ENCODE measurements around the gene HOTAIR.

The HOTAIR gene

GRCh38 chr12:54002278-54002914 lies 27.6 kb upstream of the HOTAIR start:
- Histone ChIP-seq H3K27ac (no peak overlapping the region), H3K9me3 (ENCODE audit: severe bottlenecking) (no peaks in the 10 kb centered on the region), H3K36me3 (peaks cover 4% of the 10 kb centered on the region), H3K27me3 (ENCODE audit: insufficient read depth, low read depth, severe bottlenecking) (no peaks in the 10 kb centered on the region), H3K4me3 (ENCODE audit: low read depth, low read length) (no peak overlapping the region)
- DNase-seq = no peak
- TF ChIP-seq CTCF (IDR thresholded peaks at IDR 0.05; ENCODE audit: low read depth, low read length) = no peak

GRCh38 chr12:54001283-54002187 lies 26.8 kb upstream of the HOTAIR start:
- H3K4me3 ChIP-seq (ENCODE audit: low read depth, low read length) = peak overlapping the region; percentile 86
- H3K27me3 ChIP-seq (ENCODE audit: insufficient read depth, low read depth, severe bottlenecking) = no peaks in the 10 kb centered on the region
- no peaks in the 10 kb centered on the region for H3K9me3 ChIP-seq (ENCODE audit: severe bottlenecking)
- no peak overlapping the region for H3K27ac ChIP-seq
- TF ChIP-seq CTCF (IDR thresholded peaks at IDR 0.05; ENCODE audit: low read depth, low read length) = no peak
- DNase-seq = no peak
- peaks cover 4% of the 10 kb centered on the region for H3K36me3 ChIP-seq

GRCh38 chr12:54000116-54001114 lies 25.7 kb upstream of the HOTAIR start, which contains the start of gene HOXC9:
HOXC9 (plus strand) TSS chr12:54000161; CDS start chr12:54000189, 28 bp downstream.
- DNase-seq = no peak
- peaks cover 4% of the 10 kb centered on the region for H3K36me3 ChIP-seq
- peak within 1 kb of the TSS; percentile 95 for H3K27ac ChIP-seq
- H3K9me3 ChIP-seq (ENCODE audit: severe bottlenecking) = no peaks in the 10 kb centered on the region
- peak within 1 kb of the TSS; percentile 86 for H3K4me3 ChIP-seq (ENCODE audit: low read depth, low read length)
- TF ChIP-seq CTCF (IDR thresholded peaks at IDR 0.05; ENCODE audit: low read depth, low read length) = no peak
- H3K27me3 ChIP-seq (ENCODE audit: insufficient read depth, low read depth, severe bottlenecking) = no peaks in the 10 kb centered on the region

- DNase-seq = peak; percentile 82
- Histone ChIP-seq H3K9me3 (ENCODE audit: severe bottlenecking) (no peaks in the 10 kb centered on the region), H3K4me3 (ENCODE audit: low read depth, low read length) (peak overlapping the region; percentile 86), H3K27ac (peak overlapping the region; percentile 95), H3K27me3 (ENCODE audit: insufficient read depth, low read depth, severe bottlenecking) (no peaks in the 10 kb centered on the region), H3K36me3 (peaks cover 4% of the 10 kb centered on the region)
- TF ChIP-seq CTCF (IDR thresholded peaks at IDR 0.05; ENCODE audit: low read depth, low read length) = no peak
Measured at GRCh38 chr12:53999559-54000115, 24.9 kb upstream of the HOTAIR start.

GRCh38 chr12:53998900-53999236 lies 24.1 kb upstream of the HOTAIR start:
- no peak for TF ChIP-seq CTCF (IDR thresholded peaks at IDR 0.05; ENCODE audit: low read depth, low read length)
- no peak for DNase-seq
- peak overlapping the region; percentile 86 for H3K4me3 ChIP-seq (ENCODE audit: low read depth, low read length)
- H3K36me3 ChIP-seq = peaks cover 4% of the 10 kb centered on the region
- H3K9me3 ChIP-seq (ENCODE audit: severe bottlenecking) = no peaks in the 10 kb centered on the region
- peak overlapping the region; percentile 95 for H3K27ac ChIP-seq
- H3K27me3 ChIP-seq (ENCODE audit: insufficient read depth, low read depth, severe bottlenecking) = no peaks in the 10 kb centered on the region
